Mucosa of rectum (tissue), 2 donors: ENCODE measurements around the gene CASTOR1.

Experiments
- H3K27ac ChIP-seq, 2 donors: one replicate each; pipeline ENCODE4 v1.7.0; 2013; ENCODE audit warnings: inconsistent platforms in 2 of 2, low read depth in 2 of 2, low read length in 2 of 2
- H3K27me3 ChIP-seq, 2 donors: one replicate each; pipeline ENCODE4 v1.7.0; 2013; ENCODE audit warnings: low read length in 2 of 2; ENCODE audit not compliant: control insufficient read depth in 2 of 2, insufficient read depth in 2 of 2
- H3K36me3 ChIP-seq, 2 donors: one replicate each; pipeline ENCODE4 v1.7.0; 2013; ENCODE audit warnings: low read length in 2 of 2; ENCODE audit not compliant: control insufficient read depth in 2 of 2, insufficient read depth in 2 of 2
- H3K4me1 ChIP-seq, 2 donors: one replicate each; pipeline ENCODE4 v1.7.0; 2013; ENCODE audit warnings: low read length in 2 of 2, mild to moderate bottlenecking in 1 of 2; ENCODE audit not compliant: control insufficient read depth in 2 of 2, insufficient read depth in 2 of 2
- H3K4me3 ChIP-seq, 2 donors: one replicate each; pipeline ENCODE4 v1.7.0; 2013; ENCODE audit warnings: low read length in 2 of 2
- H3K9ac ChIP-seq, 2 donors: one replicate each; pipeline ENCODE4 v1.7.0; 2013; ENCODE audit warnings: low read length in 2 of 2, low read depth in 1 of 2, mild to moderate bottlenecking in 1 of 2
- H3K9me3 ChIP-seq, 2 donors: one replicate each; pipeline ENCODE4 v1.7.0; 2013; ENCODE audit warnings: low read length in 2 of 2; ENCODE audit not compliant: control insufficient read depth in 2 of 2
- donor health status: healthy.
- donor health status: Normal muscosa, but diverticular disease.

The CASTOR1 gene

DNA sequence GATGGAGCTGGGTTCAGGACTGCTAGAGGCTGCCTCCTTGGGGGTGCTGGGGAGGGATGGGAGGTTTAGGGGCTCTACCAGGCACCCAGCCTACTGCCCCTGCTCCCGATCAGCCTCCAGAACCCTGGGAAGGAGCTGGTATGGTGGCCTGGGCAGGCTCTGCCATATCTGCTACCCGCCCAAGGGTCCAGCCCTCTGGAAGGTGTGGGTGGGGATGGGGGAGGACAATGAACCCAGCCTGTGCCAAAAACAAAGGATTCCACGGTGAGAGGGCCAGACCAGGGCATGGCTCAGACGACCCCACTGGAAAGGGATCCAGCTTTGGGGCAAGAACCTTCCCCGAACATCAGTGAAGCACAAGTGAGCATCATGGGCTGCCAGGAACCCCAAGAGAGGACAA is 3.0 kb downstream of the CASTOR1 start:
- no peak overlapping the region for H3K27ac ChIP-seq
- peaks cover 0 to 2% of the 10 kb centered on the region in 2 donors for H3K36me3 ChIP-seq
- H3K9ac ChIP-seq = no peak overlapping the region
- no peaks in the 10 kb centered on the region for H3K9me3 ChIP-seq
- no peak overlapping the region for H3K4me3 ChIP-seq
- no peaks in the 10 kb centered on the region for H3K27me3 ChIP-seq
- H3K4me1 ChIP-seq = peaks cover 25 to 34% of the 10 kb centered on the region in 2 donors

DNA sequence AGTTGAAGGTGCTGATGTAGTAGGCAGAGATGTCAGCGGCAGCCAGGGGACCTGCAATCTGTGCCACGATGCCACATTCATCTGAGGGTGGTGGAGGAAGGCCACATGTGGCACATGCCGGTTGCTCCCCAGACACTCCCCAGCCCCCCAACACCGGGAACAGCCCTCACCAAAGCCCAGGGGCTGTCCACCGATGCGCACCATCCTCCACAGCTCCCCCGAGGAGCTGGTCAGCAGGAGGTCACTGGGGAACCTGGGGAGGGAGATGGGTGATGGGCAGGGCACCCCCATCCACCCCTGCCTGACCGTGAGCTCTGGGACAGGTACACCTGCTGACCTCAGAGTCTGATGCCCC is 3.5 kb downstream of the CASTOR1 start:
- peaks cover 21 to 29% of the 10 kb centered on the region in 2 donors for H3K4me1 ChIP-seq

GRCh38 chr22:30285176-30285845 is 4.0 kb downstream of the CASTOR1 start:
- no peak overlapping the region for H3K4me3 ChIP-seq
- no peaks in the 10 kb centered on the region for H3K27me3 ChIP-seq
- peaks cover 0 to 2% of the 10 kb centered on the region in 2 donors for H3K36me3 ChIP-seq
- H3K4me1 ChIP-seq = peaks cover 16 to 24% of the 10 kb centered on the region in 2 donors
- H3K9ac ChIP-seq = no peak overlapping the region
- no peak overlapping the region for H3K27ac ChIP-seq
- H3K9me3 ChIP-seq = no peaks in the 10 kb centered on the region

More for the DNA sequence above, 3.5 kb downstream of the CASTOR1 start:
- H3K9me3 ChIP-seq = no peaks in the 10 kb centered on the region
- H3K9ac ChIP-seq = no peak overlapping the region
- no peak overlapping the region for H3K4me3 ChIP-seq
- peaks cover 0 to 2% of the 10 kb centered on the region in 2 donors for H3K36me3 ChIP-seq
- no peak overlapping the region for H3K27ac ChIP-seq
- no peaks in the 10 kb centered on the region for H3K27me3 ChIP-seq

GRCh38 chr22:30284666-30285065 is 4.6 kb downstream of the CASTOR1 start:
- no peak overlapping the region for H3K27ac ChIP-seq
- H3K9me3 ChIP-seq = no peaks in the 10 kb centered on the region
- H3K36me3 ChIP-seq = peaks cover 0 to 2% of the 10 kb centered on the region in 2 donors
- peaks cover 11 to 18% of the 10 kb centered on the region in 2 donors for H3K4me1 ChIP-seq
- H3K27me3 ChIP-seq = no peaks in the 10 kb centered on the region
- H3K4me3 ChIP-seq = no peak overlapping the region
- H3K9ac ChIP-seq = no peak overlapping the region

DNA sequence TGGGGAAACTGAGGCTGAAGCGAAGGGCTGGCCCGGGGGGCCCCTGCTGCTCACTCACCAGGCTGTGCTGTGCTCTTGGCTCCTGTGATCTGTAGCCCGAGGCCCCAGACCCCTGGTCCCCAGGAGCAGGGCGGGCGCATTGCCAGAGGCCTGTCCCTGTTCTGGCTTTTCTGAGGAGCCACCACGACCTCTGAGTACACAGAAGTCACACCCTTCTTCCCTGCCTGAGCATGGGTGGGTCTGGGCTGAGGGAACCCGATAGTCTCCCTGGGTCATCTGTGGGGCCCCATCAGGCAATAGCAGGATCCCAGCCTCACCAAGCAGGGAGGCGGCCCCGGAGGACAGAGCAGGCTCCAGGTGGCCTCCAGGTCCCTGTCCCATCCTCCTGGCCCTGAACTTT is 5.1 kb downstream of the CASTOR1 start:
- Histone ChIP-seq H3K36me3 (peaks cover 0 to 2% of the 10 kb centered on the region in 2 donors), H3K4me3 (no peak overlapping the region), H3K9ac (no peak overlapping the region), H3K9me3 (no peaks in the 10 kb centered on the region), H3K27me3 (no peaks in the 10 kb centered on the region), H3K4me1 (peaks cover 11 to 18% of the 10 kb centered on the region in 2 donors), H3K27ac (no peak overlapping the region)

DNA sequence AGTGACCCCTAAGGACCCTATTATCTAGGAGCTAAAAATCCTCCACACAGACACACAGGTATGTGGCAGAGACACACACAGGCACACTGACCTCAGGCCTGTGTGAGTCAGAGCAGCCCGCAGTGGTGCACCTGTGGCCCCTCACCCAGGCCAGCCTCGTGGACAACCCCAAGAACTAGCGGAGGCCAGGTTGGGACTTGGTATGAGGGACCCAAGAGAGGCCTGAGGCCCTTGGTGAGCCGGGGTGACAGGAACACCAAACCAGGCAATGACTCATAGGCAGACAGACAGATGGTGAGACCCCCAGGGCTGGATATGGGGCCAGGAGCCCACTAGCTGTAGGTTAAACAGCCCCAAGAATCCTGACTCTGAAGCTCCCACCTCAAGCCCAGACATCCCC is 6.0 kb downstream of the CASTOR1 start:
- Histone ChIP-seq H3K9ac (no peak overlapping the region), H3K9me3 (no peaks in the 10 kb centered on the region), H3K36me3 (peaks cover 0 to 2% of the 10 kb centered on the region in 2 donors), H3K27ac (no peak overlapping the region), H3K4me3 (no peak overlapping the region), H3K27me3 (no peaks in the 10 kb centered on the region), H3K4me1 (peaks cover 6 to 12% of the 10 kb centered on the region in 2 donors)

DNA sequence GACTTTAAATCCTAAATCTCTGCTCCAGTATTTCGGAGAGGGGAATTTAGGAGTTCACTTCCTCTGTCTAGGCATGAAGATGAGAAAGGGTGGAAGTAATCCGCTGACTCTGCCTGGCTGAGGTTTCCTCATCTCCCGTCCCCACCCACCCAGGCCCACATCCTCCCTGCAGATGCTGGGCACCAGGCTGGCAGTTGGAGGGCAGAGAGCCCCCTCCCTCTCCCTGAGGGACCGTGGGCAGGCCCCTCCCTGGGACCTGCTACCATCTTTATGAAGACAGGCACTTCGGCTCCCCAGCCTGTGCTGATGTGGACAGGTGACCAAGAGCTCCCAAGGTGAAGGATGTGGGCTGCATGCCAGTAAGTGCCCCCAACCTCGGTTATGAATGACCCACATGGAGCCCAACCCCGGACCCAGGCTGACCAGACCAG is 6.7 kb downstream of the CASTOR1 start:
- Histone ChIP-seq H3K27me3 (no peaks in the 10 kb centered on the region), H3K4me3 (no peak overlapping the region), H3K9me3 (no peaks in the 10 kb centered on the region), H3K27ac (no peak overlapping the region), H3K9ac (no peak overlapping the region), H3K4me1 (peaks cover 7 to 12% of the 10 kb centered on the region in 2 donors), H3K36me3 (peaks cover 0 to 2% of the 10 kb centered on the region in 2 donors)

- Histone ChIP-seq H3K27me3 (no peaks in the 10 kb centered on the region), H3K27ac (no peak overlapping the region), H3K36me3 (peaks cover 0 to 2% of the 10 kb centered on the region in 2 donors), H3K4me1 (peaks cover 9 to 10% of the 10 kb centered on the region in 2 donors), H3K9me3 (no peaks in the 10 kb centered on the region), H3K9ac (no peak overlapping the region), H3K4me3 (no peak overlapping the region)
These were observed 8.8 kb downstream of the CASTOR1 start for GRCh38 chr22:30280505-30280904.

- H3K27me3 ChIP-seq = no peaks in the 10 kb centered on the region
- peaks cover 9 to 10% of the 10 kb centered on the region in 2 donors for H3K4me1 ChIP-seq
- no peak overlapping the region for H3K9ac ChIP-seq
- no peak overlapping the region for H3K27ac ChIP-seq
- H3K36me3 ChIP-seq = no peaks in the 10 kb centered on the region
- no peak overlapping the region for H3K4me3 ChIP-seq
- no peaks in the 10 kb centered on the region for H3K9me3 ChIP-seq
These were observed 9.4 kb downstream of the CASTOR1 start for GRCh38 chr22:30279932-30280331.

DNA sequence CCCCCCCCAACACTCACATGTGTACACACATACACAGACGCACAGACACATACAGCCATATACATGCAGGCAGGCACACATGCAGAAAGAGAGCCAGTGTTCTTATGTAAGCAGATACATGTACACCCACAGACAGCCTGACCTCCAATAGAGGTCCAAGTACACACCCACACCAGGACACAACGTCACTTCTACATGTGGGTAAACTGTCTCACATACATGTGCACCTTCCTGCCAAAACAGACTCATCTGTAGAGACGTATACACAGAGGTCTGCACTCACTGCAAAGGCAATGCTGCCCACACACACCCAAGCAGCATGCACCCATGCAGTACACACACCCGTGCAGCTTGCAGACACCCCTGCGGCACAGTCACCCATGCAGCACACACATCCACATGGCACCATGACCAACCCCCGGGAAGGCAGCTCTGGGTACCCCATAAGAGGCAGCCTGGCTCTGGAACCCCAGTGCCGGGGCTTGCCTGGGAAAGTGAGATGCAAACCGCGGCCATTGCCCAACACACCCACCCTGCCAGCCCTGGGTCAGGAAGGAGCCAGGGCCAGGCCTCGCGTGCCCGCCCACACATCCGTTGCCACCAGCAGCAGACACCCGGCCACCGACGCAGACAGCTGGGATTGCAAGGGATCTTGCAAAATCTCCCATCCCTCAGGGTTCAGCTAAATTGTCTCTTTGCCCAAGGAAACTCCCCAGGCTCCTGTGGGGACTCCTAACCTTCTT is 10.1 kb downstream of the CASTOR1 start:
- H3K9ac ChIP-seq = no peak overlapping the region
- no peaks in the 10 kb centered on the region for H3K9me3 ChIP-seq
- H3K36me3 ChIP-seq = no peaks in the 10 kb centered on the region
- H3K27me3 ChIP-seq = no peaks in the 10 kb centered on the region
- peaks cover 9 to 10% of the 10 kb centered on the region in 2 donors for H3K4me1 ChIP-seq
- no peak overlapping the region for H3K4me3 ChIP-seq
- no peak overlapping the region for H3K27ac ChIP-seq
